ENCODE measurements around the gene TMEM14C.

DNA sequence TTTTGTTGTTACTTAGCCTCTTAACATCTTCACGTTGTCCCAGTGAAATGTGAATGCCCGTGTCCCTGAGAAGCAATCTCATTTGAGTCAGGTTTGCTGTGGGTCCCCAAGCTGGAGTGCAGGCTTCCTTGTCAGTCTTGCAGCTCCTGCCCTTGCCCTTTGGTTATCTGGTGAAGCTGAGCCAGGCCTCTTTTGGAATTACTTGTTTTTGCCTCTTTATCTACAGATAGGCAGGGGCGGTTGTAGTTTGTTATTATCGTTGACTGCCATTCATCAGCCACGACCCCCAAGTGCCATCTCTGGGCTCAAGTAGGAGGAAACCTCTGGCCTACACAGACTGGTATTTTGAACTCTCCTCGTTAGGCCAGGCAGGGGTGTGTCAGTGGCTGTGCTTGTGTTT is 2.2 kb downstream of the TMEM14C start:
- TF ChIP-seq, protein P1, sequence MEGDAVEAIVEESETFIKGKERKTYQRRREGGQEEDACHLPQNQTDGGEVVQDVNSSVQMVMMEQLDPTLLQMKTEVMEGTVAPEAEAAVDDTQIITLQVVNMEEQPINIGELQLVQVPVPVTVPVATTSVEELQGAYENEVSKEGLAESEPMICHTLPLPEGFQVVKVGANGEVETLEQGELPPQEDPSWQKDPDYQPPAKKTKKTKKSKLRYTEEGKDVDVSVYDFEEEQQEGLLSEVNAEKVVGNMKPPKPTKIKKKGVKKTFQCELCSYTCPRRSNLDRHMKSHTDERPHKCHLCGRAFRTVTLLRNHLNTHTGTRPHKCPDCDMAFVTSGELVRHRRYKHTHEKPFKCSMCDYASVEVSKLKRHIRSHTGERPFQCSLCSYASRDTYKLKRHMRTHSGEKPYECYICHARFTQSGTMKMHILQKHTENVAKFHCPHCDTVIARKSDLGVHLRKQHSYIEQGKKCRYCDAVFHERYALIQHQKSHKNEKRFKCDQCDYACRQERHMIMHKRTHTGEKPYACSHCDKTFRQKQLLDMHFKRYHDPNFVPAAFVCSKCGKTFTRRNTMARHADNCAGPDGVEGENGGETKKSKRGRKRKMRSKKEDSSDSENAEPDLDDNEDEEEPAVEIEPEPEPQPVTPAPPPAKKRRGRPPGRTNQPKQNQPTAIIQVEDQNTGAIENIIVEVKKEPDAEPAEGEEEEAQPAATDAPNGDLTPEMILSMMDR (IDR thresholded peaks at IDR 0.05), result no peak
- no peak for TF ChIP-seq POLR2A (IDR thresholded peaks at IDR 0.05)

Measured in right lobe of liver (tissue), 4 donors.